ENCODE data around the gene SPATA32.

GRCh38 chr17:45310380-45311324, 48.8 kb upstream of the SPATA32 start:
- TF ChIP-seq POLR2A (IDR thresholded peaks at IDR 0.05; ENCODE audit: low read depth) (no peak), POLR2AphosphoS5 (IDR thresholded peaks at IDR 0.05) (no peak), CTCF (IDR thresholded peaks at IDR 0.05) (no peak)
